ENCODE data around the gene RHOH. TPM values are rescaled to one million over a fixed set of nuclear protein-coding genes. Genes with fewer than 3 reads are reported as not detected.
A peak's percentile ranks its signal among the peaks of the same experiment; 100 is the strongest.

Gene RHOH
- total and polyA plus RNA-seq, 9 of the 15 experiments (the other 6 are each of a cell fraction or from before 2014, with no cell fraction given) = 14.3 to 37.7 (median 23.2) TPM

- TF ChIP-seq ZNF518B (CRISPR knock-in tag; IDR thresholded peaks at IDR 0.05) = no peak
- no peak for TF ChIP-seq HDAC2 (IDR thresholded peaks at IDR 0.05)
- TF ChIP-seq ETV1 (tag; conservative IDR thresholded peaks at IDR 0.05; ENCODE audit: low read depth) = peak; percentile 55
- peak; percentile 87; the same call in 1 of the 2 replicates for TF ChIP-seq ZBTB26 (CRISPR knock-in tag; IDR thresholded peaks at IDR 0.05)
- peak; percentile 88 for TF ChIP-seq MEF2D (tag; conservative IDR thresholded peaks at IDR 0.05; ENCODE audit: low read depth)
- TF ChIP-seq JUNB (CRISPR knock-in tag; conservative IDR thresholded peaks at IDR 0.05) = no peak
- peak; percentile 80; the same call in 1 of the 2 replicates for TF ChIP-seq ZNF133 (CRISPR knock-in tag; IDR thresholded peaks at IDR 0.05)
- TF ChIP-seq ZNF512 (tag; IDR thresholded peaks at IDR 0.05) = no peak
- peak; percentile 83 for TF ChIP-seq FOXO4 (CRISPR knock-in tag; IDR thresholded peaks at IDR 0.05)
- no peak for TF ChIP-seq RUNX1 (IDR thresholded peaks at IDR 0.05; ENCODE audit: low read depth)
- TF ChIP-seq ZNF143 (CRISPR knock-in tag; IDR thresholded peaks at IDR 0.05) = no peak
- no peak for TF ChIP-seq ZNF121 (CRISPR knock-in tag; conservative IDR thresholded peaks at IDR 0.05)
- no peak for TF ChIP-seq ZNF561 (CRISPR knock-in tag; conservative IDR thresholded peaks at IDR 0.05)
- TF ChIP-seq ZNF146 (CRISPR knock-in tag; IDR thresholded peaks at IDR 0.05; ENCODE audit: unreplicated experiment) = no peak
- no peak for TF ChIP-seq SPI1 (IDR thresholded peaks at IDR 0.05; ENCODE audit: borderline replicate concordance, low read depth, low read length)
- no peak for TF ChIP-seq GATA2 (CRISPR knock-in tag; IDR thresholded peaks at IDR 0.05)
- no peak for TF ChIP-seq RBM22 (IDR thresholded peaks at IDR 0.05; ENCODE audit: low read depth, low read length, poor library complexity, severe bottlenecking)
Measured at GRCh38 chr4:40238008-40238699, 41.3 kb downstream of the RHOH start (continued).

Data from K562 (cell line).